Activated CD8-positive, alpha-beta memory T cell treated with anti-CD3 and anti-CD28 coated beads, Interleukin-2, amount 50 U/mL, for 1 hour (primary cell): ENCODE data around the gene DYRK1B.
A peak's percentile ranks its signal among the peaks of the same experiment; 100 is the strongest.
"Not testable (repeated sequence)": the region's sequence is repeated elsewhere in the genome, so short reads cannot be mapped to it uniquely, and the experiment has no call there.

ENCODE experiments used
- DNase-seq: peaks from one replicate; pipeline ENCODE4 v3.0.0-alpha.2; 2020; ENCODE audit errors: extremely low read depth

The DYRK1B gene

GRCh38 chr19:39830847-39831246 lies 3.1 kb downstream of the DYRK1B start:
- no peak for DNase-seq

GRCh38 chr19:39830406-39830805 lies 3.6 kb downstream of the DYRK1B start:
- no peak for DNase-seq

GRCh38 chr19:39829702-39830275 lies 4.2 kb downstream of the DYRK1B start:
- no peak for DNase-seq

DNA sequence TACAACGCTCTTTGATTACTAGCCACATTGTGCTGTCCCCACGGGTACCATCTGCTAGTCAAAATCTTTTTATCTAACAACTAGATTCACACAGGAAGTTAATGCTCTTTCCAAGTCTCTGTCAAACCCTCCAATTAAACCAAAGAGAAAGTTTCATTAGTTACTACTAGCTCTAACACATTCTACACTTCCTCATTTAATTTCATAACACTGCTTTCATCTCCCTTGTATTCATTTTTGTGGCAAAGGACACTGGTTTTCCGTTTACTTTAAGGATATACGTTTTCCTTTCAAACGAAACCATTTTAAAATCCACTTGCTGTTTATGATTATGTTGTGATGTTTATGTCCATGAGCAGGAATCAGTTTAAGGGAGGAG lies 5.3 kb downstream of the DYRK1B start:
- no peak for DNase-seq

- no peak for DNase-seq
These were observed 5.8 kb downstream of the DYRK1B start for GRCh38 chr19:39828015-39828653.

GRCh38 chr19:39827216-39827615 lies 6.7 kb downstream of the DYRK1B start:
- DNase-seq: no peak

DNA sequence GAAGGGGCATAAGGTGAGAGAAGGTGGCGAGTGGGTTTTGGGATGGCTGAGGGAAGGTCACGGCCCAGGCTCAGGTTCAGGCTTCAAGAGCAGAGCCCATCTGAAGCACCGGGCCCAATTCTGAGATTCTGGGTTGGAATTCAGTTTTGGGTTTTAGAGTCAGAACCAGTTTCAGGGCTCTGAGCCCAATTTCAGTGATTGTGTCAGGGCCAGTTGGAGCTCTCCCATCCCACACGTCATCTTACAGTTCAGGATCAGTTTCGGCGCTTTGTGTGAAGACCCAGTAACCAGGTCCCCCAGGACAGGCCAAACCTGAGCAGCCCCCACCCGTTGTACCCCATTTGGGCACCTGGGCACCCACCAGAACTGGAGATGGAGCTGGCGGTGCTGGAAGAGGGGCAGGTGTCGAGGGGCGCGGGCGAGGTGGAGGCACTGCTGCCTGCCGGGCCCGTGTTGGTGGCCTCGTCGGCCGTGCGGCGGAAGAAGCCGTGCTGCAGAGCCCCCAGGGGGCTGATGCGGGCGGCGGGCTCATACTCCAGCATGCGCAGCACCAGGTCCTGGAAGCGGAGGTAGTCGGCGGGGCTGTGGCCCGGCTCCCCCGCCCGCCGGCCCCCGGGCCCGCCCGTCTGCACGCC lies 7.5 kb downstream of the DYRK1B start:
- no peak for DNase-seq

DNA sequence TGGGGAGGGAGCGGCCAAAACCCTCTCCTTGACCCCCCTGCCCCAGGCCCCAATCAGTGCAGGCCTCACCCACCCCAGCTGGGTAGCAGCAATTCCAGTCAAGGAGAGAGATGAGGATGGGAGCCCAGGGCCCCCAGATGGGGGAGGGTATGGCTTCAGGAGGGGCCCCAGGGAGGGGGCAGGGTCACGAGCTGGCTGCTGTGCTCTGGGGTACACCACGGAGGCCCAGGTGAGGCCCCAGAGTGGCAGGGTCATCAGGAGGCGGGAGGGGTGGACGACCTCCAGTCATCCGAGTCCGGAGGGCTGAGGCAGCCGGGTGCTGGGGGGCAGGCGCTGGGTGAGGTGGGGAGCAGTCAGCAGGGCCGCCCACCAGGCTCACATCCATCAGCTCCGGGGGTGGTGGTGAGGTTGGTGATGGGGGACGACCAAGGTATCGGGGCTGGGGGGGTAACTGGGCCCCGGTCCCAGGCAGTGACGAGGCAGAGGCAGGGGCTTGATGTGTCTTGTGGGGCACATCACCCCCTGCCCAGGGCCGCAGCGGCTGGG lies 8.4 kb downstream of the DYRK1B start:
- no peak for DNase-seq

- no peak for DNase-seq
These were observed 8.9 kb downstream of the DYRK1B start for GRCh38 chr19:39825093-39825463.

DNA sequence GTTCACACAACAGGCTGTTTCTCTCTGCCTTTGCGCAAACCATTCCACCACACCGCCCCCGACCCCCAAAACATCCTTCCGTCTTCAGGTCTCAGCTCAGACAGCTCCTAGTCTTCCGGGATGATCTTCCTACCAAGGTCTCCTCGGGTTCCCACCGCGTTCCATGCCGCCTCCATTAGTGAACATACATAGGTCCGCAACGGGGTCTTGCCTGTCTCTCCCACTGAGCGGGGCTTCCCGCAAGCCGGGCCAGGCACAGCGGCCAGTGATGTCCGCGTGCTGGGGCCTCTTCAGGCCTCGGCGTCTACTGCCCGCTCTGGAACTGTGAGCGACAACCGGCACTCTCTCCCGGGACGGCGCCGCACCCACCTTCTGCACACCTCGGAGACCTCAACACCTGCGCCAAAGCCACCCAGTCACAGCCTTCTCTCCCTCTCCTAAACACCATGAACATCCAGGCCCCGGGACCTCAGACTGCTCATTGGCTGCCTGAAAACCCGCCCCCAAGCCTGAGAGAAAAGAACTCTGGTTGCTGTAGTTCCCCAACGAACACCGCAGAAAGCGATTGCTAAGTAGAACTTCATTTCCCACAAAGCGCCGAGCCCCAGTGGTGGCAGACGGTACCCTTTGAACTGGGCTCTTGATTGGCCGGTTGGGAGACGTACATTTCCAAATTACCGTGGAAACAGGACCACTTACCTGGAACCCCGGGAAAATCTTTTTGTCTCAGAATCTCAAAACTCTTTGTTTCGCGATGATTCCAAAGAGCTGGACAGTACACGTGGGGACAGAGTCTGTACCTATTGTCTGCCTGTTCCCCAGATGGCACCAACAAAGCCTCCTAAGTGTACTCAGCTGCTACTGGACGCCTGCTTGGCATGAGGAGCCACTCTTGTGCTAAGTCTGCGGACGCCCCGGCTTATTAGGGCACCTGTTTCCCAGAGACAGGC lies 9.5 kb downstream of the DYRK1B start:
- DNase-seq: peak; percentile 77

DNA sequence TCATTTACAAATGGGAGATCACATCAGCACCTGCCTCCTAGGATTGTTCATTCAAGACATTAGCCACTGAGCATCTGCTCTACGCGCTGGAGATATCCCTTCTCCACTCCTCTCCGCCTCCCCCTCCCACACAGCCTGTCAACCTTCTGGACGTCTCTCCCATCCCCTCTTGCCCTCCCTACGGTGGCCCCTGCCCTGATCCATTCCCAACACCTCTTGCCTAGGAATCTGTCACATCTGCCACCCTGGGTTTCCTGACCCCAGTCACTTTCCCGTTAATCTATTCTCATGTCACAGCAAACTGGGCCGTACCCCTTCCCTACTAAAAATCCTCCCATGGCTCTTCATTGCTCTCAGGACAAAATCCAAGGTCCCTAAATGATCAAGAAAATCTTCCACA lies 10.3 kb downstream of the DYRK1B start:
- DNase-seq: no peak

- DNase-seq: no peak
These were observed 13.3 kb downstream of the DYRK1B start for GRCh38 chr19:39820696-39821095.

GRCh38 chr19:39819786-39820185 lies 14.2 kb downstream of the DYRK1B start:
- no peak for DNase-seq

DNA sequence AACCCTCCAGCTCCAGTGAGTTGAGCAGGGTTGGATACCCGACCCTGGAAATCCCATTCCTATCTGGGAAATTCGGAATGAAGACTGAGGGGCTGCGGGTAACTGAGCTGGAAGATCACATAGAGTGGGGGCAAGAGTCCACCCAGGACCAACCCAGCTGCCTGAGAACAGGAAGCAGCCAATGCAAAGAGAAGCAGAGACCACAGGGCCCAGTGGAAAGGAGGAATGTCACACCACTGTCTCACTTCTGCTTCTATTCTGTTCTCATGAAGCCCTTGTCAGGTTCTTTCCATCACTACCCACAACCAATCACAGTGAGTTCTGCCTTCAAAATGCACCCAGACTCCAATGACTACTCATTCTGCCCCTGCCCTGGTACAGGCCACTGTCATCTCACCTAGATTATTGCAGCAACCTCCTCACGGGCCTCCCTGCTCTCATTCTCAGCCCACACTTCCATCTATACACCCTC lies 15.3 kb downstream of the DYRK1B start:
- DNase-seq: no peak

DNA sequence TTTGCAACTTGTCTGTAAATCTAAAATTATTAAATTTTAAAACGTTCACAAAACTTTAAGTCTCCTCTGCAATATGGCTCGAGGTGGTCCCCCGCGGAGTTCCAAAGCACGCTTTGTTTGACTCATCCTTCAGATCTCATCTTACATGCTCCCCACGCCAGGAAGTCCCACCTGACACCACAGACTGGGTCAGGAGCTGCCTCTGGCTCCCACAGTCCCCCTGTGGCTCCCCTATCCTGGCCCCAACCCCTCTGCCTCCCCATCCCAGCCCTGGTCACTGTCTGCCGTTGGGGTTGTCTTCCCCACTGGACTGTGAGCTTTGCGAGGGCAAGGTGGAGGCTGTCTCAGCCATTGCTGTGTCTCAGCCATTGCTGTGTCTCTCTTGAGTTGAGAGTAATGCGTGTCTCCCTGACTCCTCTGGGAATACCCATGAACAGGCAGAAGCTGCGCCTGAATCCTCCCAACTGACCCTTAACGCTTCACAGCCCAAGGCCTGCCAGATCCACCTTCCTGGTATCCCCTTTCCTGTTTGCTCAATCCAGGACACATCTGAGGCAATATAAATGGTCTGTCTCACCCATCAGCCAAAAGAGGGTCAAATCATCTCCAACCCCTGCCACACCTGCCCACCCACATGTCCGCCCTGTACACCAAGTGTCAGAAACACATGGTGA lies 15.9 kb downstream of the DYRK1B start:
- DNase-seq: no peak

GRCh38 chr19:39816287-39817048 lies 17.5 kb downstream of the DYRK1B start:
- DNase-seq: no peak

DNA sequence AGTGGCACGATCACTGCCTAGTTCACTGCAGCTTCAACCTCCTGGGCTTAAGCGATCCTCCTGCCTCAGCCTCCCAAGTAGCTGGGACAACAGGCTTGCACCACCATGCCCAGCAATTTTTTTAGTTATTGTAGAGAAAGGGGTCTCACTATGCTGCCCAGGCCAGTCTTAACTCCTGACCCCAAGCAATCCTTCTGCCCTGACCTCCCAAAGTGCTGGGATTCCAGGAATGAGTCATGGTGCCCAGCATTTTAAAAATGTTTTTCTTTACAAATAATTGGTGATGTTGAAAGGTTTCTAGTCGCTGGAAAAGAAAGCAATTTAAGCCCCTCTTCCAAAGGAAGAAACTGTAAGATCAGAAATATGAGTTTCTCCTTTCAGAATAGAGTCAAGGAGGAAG lies 19.4 kb downstream of the DYRK1B start:
- no peak for DNase-seq

GRCh38 chr19:39814111-39814510 lies 19.9 kb downstream of the DYRK1B start:
- not testable (repeated sequence) for DNase-seq

DNA sequence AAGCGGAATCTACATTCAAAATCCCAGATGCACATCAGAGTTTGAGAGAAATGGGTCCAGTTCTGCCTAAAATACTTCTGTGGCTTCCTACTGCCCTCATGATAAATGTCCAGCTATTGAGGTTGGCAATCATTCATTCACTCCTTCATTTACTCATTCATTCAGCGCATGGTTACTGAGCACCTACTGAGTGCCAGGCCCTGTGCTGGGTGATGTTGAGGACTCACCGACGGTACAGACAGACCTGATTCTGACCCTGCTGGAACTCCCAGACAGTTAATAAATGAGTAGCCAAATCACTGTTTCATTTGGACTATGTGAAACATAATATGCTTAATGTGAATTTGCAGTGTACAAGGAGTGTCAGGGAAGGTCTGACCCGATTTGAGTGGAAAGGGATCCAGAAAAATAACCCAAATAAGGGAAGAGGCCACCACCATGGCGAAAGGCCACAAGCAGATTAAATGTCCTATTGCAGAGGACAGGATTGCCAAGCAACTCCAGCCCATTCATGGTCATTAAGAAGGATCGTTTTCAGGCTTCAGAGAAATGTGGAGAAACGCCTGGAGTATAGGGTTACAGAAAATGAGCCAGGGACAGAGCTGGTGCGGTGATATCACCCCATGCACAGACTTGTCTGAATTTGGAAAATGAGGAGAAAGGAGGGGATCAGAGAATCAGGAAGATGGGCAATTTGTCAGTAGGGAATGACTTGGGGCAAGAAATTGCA lies 20.5 kb downstream of the DYRK1B start:
- DNase-seq: no peak

- DNase-seq: no peak
These were observed 22.9 kb downstream of the DYRK1B start for GRCh38 chr19:39811064-39811463.
